Suprapubic skin (tissue), 3 donors: ENCODE results near the gene TRIM2.

Experiments used
- CTCF ChIP-seq, 2 donors: fragments of 200-600 bp in 1 of 2; fragments of 450-650 bp in 1 of 2; sonication (generic) in 1 of 2; IDR thresholded peaks; one replicate each; pipeline ENCODE4 v1.5.1; 2016 to 2019; ENCODE audit warnings: antibody characterized with exemption in 2 of 2, mild to moderate bottlenecking in 1 of 2, moderate library complexity in 1 of 2
- POLR2A ChIP-seq, 2 donors: fragments of 450-650 bp; IDR thresholded peaks; one replicate each; pipeline ENCODE4 v1.6.1; 2017; ENCODE audit warnings: antibody characterized with exemption in 2 of 2, mild to moderate bottlenecking in 2 of 2, moderate library complexity in 2 of 2

GRCh38 chr4:153177841-153178240 is 26.4 kb upstream of the TRIM2 start:
- TF ChIP-seq CTCF (IDR thresholded peaks at IDR 0.05): no peak
- no peak for TF ChIP-seq POLR2A (IDR thresholded peaks at IDR 0.05)
